ENCODE data around the gene AP5Z1. TPM values are rescaled to one million over a fixed set of nuclear protein-coding genes. Genes with fewer than 3 reads are reported as not detected.
A peak's percentile ranks its signal among the peaks of the same experiment; 100 is the strongest.

AP5Z1 gene, protein sequence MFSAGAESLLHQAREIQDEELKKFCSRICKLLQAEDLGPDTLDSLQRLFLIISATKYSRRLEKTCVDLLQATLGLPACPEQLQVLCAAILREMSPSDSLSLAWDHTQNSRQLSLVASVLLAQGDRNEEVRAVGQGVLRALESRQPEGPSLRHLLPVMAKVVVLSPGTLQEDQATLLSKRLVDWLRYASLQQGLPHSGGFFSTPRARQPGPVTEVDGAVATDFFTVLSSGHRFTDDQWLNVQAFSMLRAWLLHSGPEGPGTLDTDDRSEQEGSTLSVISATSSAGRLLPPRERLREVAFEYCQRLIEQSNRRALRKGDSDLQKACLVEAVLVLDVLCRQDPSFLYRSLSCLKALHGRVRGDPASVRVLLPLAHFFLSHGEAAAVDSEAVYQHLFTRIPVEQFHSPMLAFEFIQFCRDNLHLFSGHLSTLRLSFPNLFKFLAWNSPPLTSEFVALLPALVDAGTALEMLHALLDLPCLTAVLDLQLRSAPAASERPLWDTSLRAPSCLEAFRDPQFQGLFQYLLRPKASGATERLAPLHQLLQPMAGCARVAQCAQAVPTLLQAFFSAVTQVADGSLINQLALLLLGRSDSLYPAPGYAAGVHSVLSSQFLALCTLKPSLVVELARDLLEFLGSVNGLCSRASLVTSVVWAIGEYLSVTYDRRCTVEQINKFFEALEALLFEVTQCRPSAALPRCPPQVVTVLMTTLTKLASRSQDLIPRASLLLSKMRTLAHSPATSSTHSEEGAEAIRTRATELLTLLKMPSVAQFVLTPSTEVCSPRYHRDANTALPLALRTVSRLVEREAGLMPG
- 18.0 TPM for total RNA-seq

DNA sequence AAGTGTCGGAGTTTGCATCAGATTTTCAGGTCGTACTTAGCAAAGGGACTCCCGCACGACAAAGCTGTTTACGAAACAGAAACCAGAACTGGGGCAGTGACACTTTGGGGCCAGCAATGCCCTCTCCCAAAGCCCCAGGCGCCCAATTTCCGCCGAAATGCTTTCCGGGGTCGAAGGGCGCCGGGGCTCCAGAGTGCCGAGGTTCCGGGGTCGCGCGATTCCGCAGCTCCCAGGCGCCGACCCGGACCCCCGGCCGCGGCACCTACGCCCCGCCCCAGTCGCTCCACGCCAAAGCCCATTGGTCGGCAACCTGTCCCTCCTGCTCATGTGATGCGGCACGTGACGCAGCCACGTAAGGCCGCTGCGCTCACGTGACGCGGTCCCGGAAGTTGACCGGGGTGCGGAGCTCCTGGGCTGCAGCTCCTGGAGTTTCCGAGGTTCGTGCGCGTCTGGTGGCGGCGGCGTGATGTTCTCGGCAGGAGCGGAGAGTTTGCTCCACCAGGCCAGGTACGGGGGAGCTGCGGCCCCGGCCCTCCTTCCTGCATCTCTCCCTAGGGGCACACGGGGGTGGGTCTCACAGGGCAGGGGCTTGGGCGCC, at the start of gene AP5Z1:
TSS of gene AP5Z1 (plus strand) at position 374 of the 598 bp plus-strand sequence. CDS start at position 467, 93 bp downstream.
- ATAC-seq, result peak; percentile 98

DNA sequence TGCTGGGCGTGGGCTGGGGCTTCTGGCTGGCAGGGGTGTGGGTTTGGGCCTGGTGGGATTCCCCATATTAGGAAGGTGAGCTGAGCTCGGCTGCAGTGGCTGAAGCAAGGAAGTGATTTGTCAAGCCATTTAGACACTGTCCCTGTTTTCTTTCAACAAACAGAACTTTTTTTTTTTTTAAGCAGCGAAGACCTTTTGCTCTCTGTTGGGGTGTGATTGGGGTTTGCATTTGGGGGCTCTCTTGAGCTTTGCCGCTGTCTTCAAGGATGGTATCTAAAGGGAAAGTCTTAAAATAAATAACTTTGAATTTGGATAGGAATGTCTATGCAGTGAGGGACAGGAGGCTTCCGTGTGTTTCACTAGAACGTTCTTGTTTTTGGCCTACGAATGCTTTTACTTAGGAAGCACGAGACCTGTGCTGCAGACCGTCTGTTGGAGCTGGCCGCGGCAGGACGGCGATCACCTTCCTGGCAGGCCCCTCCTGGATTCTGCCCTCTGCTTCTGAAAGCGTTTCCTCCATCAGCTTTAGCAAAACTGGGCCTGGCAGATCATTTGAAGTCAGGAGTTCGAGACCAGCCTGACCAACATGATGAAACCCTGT, 49.5 kb upstream of the AP5Z1 start:
- ATAC-seq, result no peak

DNA sequence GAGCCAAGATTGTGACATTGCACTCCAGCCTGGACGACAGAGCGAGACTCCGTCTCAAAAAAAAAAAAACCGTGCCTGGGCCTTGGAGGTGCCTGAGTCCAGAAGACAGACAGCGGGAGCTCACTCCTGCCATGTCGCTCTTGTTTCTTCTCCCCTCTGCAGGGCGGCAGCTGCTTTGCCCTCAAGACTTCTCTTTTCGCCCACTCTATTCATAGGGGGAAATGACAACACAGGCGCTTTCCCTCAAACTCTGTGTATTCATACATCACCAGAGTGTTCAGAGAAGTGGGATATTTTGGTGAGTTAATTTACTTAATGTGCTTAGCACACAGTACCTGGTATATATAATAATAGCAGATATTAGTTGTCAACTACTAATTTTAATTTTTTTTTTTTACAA, 48.9 kb upstream of the AP5Z1 start:
- ATAC-seq, result no peak

DNA sequence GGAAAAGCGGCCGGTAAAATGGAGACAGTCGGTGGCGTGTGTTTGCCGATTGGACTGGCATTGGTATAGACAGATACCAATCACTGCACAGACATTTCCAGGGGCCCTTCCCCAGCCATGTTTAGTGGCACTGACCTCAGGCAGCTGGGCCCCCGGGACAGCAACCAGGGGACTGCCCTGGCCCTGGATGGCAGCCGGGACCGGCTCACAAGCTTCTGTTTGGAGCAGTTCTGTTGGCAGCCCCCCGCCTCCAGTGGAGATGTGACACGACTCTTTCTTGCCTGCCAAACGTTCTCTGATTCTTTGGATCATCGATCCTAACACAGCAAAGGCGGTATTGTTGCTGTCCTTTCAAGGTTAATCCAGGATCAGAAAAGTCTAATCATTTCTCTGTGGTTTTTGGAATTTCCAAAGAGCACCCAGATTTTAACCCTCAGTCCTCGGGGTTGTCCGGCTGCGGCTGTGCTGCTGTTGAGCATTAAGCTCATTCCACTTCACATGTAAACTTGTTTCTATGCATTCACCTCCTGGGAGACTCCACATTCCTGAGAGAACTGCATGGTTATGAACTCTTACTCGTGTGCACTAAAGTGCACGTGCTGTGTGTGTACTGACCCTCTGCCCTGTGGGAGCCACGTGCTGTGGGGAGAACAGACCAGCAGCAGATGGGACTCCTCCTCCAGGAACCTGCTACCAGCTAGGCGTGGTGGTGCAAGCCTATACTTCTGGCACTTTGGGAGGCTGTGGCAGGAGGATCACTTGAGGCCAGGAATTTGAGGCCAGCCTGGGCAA, 47.3 kb upstream of the AP5Z1 start:
- ATAC-seq, result no peak

DNA sequence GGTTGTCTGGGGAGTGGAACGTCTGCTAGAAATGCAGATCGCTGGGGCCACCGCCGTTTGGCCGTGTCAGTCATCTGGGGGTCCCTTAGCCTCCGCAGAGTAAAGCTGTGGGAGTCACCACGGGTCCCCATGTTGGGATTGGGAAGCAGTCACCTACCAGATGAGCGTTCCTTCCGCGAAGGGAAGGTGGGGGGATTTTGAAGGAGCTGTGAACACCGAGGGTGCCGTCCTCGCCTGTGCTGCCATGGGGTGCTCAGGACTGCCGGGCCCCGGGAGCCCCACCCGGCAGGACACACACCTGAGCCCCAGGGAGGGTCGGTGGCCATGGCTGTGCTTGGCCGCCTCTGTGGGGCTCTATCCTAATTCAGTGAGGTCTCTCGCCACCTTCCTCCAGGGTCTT, 46.2 kb upstream of the AP5Z1 start:
- no peak for ATAC-seq

DNA sequence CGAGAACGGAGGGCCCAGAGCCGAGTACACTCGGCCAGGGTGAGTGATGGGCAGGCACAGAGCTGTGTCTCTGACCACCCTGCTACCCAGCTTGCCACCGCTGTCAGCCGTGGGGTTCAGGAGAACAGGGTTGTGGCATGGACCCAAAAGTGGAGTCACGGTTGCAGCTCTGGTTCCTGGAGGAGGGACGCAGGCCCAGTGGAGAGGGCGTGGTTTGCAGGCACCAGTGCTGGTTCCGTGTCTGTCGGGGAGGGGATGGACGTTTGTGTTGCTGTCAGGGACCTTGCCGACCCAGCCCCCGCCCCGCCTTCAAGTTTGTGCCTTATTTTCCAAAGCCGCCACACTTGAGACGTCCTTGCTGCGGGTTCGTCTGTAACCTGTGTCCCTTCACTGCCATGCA, 45.1 kb upstream of the AP5Z1 start:
- no peak for ATAC-seq

DNA sequence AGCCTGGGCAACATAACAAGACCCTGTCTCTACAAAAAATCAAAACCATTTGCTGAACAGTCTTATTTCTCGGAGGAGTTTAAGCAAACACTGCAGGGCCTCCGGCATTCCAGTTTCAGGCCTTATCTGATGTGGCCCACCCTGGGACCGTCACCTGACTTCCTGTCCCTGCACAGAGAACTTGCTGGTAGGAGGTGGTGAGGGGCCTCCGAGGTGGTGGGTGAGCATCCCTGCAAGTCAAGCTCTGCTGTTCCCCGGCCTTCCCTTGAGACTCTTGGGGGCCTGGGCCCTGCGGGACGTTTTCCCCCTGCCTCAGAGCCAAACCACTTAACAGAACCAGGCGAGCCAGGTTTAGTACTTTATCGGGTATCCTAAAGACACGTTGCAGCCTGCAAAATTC, 44.5 kb upstream of the AP5Z1 start:
- ATAC-seq, result no peak

DNA sequence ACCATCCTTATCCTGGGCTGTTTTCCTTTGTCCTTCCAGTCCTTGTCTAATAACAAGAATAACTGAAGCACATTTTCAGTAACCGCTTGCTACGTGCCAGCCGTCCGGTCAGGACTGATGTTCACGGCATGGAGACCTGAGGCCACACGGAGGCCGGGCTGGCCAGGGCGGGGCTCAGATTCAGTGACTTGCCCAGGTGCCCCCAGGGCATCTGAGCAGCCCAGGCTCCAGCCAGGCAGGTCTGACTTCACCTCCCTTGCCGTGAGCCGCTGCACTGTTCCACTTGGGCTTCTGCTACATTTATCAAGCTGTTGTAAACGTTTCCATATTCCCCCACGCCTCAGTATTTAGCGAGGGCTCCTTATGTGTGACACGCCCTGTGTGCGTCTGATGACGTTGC, 43.6 kb upstream of the AP5Z1 start:
- peak; percentile 54 for ATAC-seq

DNA sequence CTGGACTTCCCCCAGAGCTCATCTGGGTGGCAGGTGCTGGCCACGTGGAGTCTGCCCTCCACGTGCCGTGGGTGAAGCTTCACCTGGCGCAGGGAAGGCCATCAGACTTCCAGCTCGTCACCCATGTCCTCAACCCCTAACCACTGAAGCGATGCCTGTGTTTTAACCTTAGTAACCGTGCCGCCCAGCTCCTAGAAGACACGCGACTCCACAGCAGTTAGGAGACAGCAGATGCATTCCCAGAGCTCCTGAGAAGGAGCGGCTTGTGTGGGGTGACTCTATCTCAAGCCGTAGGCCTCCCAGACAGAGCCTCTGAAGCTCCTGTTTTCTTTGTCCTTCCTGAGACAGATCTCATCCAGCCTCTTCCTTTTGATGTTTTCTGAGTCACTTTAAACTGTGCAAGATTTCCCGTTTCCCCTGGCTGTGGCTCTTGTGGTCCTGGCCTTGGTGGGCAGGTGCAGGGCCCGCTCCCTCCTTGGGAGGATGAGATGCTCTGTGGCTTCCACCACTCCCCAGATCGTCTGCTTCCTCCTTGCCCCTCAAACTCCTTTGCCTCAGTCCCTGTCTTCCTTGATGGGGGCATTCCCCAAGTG, 41.4 kb upstream of the AP5Z1 start:
- ATAC-seq, result no peak

DNA sequence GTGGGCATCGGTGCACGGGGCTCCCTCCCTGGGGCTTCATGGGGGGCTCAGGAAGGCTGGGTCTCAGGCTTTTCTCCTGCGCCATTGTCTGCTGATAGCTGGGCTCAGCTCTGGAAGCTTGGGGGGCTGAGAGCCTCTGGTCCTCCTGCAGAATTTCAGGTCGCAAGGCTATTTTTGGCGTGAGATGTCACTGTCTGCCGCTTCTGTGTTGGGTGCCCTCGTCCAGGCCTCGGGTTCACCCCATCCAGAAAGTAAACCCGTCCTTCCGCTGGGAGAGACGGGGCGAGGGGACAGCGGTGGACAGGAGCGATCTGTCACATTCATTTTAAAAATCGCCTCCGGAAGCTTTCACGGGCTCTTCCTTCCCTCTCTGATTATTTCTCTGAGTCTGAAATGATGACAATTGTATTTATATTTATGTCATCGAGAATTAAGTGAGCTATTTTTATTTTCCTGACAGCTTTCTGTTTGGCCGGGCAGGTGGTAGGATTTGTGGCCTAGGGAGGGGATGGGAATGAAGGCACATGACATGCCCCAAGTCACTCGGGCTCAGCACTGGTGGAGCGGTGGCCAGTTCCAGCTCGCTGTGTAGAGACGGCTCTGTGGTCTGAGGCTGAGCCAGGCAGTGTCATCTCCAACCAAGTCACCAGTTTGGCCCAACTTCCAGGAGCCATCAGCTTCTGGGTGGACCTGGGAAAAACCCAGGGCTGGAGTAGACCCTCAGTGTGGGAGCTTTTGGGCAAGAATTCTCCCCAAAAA, 40.7 kb upstream of the AP5Z1 start:
- ATAC-seq, result no peak

DNA sequence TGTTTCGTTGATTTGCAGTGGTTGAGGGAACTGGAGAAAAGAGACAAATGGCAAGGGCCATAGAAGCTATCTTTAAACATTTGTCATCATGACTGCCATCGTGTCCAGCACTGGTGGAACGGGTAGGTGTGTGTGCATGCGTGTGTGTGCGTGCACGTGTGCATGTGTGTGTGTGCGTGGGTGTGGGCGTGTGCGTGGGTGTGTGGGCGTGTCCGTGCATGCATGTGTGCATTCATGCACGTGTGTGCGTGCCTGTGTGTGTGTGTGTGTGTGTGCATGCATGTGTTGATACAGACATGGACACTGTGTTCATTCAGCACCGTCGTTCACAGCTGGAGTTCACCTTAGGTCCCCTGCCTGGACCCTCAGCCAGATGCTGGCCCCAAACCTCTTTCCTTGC, 38.1 kb upstream of the AP5Z1 start:
- no peak for ATAC-seq

DNA sequence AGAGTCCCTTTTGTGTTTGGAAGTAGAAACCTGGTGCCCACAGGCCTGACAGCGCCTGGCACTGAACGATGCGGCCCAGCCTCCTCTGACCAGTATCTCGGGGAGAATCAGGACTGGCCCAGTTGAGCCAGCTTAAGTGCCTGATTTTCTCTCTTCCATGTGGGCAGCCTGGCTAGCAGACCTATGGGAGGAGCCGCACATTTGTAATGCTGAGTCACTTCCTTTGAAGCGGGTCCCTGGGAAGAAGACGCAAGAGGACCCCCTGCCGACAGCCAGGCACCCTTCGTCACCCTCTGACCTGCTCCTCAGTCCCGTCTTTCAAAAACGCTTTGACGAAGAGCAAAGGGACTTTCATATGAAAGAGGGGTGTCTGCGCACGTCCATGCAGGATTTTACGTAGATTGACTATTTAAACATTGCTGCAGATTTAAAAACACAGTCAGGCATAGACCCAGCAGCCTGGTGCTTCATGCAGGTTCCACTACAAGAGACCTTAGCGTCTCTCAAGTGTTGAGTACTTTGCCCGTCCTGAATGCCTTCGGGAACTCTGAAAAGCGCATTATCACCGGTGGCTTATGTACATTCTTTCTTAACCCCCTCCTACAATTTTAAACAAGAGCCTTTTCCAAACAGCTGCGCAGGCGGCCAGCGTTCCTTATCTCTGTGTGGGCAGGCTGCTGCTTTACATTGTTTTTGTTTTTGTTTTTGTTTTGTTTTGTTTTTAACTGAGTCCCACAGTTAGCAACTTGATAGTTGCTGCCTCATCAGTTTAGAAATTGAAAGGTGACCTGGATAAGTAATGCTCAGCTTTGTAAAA, 36.5 kb upstream of the AP5Z1 start:
- ATAC-seq, result no peak

DNA sequence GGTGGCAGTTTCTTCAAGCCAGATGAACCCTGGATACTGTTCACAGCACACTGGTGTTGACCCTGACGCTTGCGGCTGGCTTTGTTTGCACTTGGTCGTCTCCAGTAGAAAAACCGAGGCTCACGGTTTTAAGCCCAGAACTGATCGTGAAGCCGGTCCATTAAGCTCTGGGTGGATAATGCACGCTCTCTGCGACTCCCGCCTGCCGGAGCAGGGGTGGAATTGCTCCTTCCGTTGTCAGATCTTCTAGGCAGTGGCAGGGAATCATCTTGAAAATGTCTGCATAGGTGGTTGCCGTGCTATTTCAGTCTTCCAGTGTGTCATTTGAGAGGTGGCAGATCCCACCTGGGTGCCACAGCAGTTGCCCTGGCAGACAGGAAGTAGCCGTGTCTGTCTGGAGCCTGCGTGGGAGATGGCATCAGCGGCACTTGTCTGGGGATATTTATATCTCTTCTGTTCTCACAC, 35.9 kb upstream of the AP5Z1 start:
- ATAC-seq, result no peak

DNA sequence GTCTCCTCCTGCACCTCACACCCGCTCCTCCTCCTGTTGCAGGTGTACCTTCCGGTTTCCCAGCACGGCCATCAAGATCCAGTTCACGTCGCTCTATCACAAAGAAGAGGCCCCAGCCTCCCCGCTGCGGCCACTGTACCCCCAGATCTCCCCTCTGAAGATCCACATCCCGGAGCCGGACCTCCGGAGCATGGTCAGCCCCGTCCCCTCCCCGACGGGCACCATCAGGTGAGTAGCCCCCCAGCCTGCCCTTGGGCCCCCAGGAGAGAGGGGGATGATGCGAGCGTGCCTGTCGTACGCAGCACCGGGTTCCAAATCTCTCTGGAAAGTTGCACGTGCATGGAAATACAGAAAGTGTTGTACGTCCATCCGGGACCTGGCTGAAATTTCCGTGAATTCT, 34.6 kb upstream of the AP5Z1 start:
- no peak for ATAC-seq

DNA sequence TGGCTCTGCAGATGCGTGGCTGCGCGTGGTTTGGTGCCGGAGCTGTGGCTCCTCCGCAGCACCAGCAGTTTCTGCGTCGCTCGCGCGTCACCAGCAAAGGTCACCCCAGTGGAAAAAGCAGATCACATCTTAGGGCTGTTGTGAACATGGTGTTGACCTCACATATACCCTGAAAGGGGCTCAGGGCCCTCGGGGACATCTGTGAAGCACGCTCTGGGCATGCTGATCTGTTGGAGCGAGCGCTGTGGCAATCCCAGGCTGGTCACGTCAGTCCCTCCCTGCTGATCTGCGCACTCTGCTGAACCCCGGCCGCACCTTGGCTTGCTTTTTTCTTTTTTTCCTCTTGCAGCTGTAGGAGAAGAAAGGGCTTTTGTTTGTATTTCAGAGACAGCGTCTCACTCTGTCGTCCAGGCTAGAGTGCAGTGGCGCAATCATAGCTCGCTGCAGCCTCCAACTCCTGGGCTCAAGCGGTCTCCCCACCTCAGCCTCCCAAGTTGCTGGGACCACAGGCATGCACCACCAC, 33.3 kb upstream of the AP5Z1 start:
- no peak for ATAC-seq

DNA sequence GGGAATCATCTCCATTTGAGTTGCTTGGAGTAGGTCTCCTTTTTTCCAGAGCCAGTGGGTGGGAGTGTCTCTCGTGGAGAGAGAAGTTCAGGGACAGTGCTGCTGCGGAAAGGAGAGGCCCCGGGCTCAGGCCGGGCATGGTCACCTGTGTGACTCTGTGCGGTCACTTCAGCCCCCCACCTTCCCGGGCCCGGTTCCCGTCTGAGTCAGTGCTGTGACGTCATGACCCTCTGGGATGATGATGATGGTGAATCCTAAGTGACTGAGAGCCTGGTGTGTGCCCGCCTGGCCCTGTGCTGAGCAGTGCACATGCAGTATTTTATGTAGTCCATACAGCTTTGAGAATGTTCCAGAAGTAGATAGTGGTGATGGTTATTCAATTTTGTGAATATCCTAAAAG, 32.6 kb upstream of the AP5Z1 start:
- no peak for ATAC-seq

DNA sequence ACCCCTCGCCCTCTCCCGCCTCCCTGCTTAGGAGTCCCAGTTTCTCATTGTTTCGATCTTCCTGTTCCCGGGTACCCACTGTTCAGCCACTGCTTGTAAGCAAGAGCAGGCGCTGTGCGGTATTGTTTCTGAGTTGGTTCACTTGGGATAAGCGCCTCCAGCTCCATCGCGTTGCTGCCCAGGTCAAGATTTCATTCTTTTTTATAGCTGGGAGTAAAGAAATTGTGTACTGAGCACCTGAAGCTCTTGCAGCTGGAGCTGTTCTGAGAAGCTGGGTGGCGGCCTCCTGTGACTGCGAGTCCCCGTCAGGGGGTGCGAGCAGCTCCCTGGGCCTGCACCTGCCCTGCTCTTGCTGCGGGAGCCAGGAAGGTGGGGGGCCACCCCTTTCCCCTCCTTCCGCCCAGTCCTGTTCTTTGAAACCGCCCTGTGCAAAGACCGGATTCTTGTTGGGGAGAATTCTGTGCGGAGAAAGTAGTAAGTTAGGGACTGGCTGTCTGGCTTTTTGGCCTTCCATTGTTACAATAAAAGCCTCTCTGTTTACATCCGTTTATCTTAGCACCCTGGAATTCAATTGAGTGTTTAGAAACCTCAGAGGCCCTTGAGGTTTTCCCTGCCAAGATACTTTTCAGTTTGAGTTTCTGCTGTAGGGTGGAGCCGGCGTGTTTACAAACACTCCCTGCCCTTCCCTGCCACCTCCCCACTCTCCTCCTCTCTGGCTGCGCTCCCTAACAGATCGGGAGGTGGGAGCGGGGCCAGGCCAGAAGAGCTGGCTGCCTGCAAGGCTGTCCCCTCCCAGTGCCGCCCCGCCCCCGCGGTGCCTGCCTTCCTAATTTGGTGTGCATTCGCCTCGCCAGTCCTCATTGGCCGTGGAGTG, 30.8 kb upstream of the AP5Z1 start:
- ATAC-seq, result peak; percentile 95

DNA sequence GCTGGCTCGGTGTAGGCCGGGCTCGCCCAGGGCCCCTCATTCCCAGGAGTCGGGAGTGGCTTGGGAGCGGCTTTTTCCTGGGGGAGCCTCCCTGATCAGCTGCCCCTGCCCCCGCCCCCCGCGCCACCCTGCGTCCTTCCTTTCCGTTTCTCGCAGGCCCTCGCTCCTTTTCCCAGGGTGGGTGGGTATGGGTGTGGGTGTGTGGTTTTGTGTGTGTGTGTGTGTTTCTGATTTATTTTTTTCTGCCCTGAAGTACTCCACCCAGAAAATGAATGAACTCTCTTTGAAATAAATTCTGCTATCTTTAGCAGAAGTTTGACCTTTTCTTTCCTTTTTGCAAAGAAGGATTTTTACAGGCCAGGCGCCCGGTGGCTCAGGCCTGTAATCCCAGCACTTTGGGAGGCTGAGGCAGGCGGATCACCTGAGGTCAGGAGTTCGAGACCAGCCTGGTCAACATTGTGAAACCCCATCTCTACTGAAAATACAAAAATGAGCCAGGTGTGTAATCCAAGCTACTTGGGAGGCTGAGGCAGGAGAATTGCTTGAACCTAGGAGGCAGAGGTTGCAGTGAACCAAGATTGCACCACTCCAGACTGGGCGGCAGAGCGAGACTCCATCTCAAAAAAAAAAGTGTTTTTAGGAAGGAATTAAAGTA, 30.0 kb upstream of the AP5Z1 start:
- ATAC-seq, result no peak
